ENCODE data around the gene SPATA25.

Gene SPATA25

DNA sequence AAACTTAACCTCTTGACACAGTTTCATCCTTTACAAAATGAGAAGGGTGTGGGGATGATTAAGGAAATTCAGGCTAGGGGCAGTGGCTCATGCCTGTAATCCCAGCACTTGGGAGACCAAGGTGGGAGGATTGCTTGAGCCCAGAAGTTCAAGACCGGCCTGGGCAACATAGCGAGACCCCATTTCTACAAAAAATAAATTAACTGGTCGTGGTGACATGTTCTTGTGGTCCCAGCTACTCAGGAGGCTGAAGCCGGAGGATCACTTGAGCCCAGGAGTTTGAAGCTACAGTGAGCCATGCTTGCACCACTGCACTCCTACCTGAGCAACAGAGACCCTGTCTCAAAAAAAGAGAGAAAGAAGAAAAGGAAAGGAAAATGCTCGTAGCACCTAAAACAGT, 21.0 kb downstream of the SPATA25 start:
- no peak for DNase-seq (ENCODE audit: low read depth, low spot score)

DNA sequence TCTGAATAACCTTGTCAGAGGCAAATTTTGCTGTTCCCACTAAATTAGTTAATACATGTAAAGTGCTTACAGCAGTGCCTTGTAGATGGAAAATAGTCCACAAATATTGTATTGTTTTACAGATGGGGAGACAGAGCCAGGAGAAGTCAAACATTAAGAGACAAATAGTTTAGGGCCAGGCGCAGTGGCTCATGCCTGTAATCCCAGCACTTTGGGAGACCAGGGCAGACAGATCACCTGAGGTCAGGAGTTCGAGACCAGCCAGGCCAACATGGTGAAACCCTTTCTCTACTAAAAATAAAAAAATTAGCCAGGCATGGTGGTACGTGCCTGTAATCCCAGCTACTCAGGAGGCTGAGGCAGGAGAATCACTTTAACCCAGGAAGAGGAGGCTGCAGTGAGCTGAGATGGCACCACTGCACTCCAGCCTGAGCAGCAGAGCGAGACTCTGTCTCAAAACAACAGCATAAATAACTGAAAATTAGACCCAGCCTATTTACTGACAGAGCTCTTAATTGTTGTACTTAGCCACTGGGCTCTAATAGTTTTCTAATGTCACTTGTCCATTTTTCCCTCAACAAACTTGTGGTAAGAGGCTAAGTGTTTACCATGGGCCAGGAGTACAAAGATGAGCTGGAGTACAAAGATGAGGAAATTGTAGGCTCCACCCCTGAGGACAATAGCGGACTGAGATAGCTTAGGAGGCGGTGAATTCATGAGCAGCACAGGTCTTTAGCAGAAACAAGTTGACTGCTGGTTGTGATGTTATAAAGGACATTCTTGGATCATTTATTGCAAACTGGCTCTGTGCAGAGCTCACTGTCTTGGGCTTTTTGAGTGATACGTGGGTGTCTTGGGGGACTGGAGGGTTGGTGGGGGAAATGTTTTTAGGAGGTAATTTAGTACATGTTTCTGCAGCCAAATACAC, 23.6 kb downstream of the SPATA25 start:
- DNase-seq (ENCODE audit: low read depth, low spot score) = no peak

DNA sequence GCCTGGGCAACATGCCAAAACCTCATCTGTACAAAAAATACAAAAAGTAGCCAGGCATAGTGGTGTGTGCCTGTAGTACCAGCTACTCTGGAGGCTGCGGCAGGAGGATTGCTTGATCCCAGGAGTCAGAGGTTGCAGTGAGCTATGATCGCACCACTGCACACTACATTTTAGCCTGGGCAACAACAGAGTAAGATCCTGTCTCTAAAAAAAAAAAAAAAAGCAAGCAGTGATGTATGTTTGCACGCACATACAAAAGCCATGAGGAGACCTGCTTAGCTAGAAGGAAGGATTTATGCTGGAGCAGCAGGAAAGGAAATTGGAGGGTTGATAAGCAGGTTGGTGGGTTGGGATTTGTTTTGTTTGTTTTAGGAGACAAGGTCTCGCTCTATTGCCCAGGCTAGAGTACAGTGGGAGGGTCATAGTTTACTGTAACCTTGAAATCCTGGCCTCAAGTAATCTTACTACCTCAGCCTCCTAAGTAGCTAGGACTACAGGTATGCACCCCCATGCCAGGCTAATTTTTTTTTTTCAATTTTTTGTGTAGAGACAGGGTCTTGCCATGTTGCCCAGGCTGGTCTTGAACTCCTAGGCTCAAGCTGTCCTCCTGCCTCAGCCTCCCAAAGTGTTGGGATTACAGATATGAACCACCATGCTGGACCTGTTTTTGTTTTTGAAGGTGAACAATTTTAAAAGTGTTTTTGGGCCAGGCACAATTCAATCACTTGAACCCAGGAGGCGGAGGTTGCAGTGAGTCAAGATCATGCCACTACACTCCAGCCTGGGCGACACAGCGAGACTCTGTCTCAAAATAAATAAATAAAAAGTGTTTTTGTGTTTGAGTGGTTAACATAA, 26.0 kb downstream of the SPATA25 start:
- DNase-seq (ENCODE audit: low read depth, low spot score) = no peak

GRCh38 chr20:45860560-45861220, 26.7 kb downstream of the SPATA25 start:
- no peak for DNase-seq (ENCODE audit: low read depth, low spot score)

DNA sequence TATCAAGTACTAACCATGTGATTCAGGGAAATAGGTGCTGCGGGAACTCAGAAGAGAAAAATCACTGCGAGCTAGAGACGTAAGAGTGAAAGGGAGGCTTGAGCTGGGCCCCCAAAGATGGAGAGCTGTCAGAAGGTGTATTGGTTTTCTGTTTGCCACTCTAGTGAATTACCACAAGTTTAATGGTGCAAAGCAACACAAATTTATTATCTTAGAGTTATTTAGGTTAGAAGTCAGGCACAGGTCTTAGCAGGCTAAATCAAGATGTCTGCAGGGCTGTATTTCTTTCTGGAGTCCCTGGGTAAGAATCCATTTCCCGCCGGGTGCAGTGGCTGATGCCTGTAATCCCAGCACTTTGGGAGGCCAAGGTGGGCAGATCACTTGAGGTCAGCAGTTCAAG, 27.5 kb downstream of the SPATA25 start:
- no peak for DNase-seq (ENCODE audit: low read depth, low spot score)

- DNase-seq (ENCODE audit: low read depth, low spot score) = no peak
Observed at GRCh38 chr20:45857882-45858216, 29.6 kb downstream of the SPATA25 start.

GRCh38 chr20:45857114-45857881, 30.1 kb downstream of the SPATA25 start, which contains the start of the genes ACOT8 and ZSWIM3:
Gene ACOT8 (minus strand): TSS chr20:45857392. CDS start chr20:45857315, 77 bp downstream.
Gene ZSWIM3 (plus strand): TSS chr20:45857614. CDS start chr20:45857826, 212 bp downstream.
- DNase-seq (ENCODE audit: low read depth, low spot score) = peak; percentile 99

GRCh38 chr20:45853484-45853883, 33.9 kb downstream of the SPATA25 start:
- peak; percentile 36 for DNase-seq (ENCODE audit: low read depth, low spot score)

DNA sequence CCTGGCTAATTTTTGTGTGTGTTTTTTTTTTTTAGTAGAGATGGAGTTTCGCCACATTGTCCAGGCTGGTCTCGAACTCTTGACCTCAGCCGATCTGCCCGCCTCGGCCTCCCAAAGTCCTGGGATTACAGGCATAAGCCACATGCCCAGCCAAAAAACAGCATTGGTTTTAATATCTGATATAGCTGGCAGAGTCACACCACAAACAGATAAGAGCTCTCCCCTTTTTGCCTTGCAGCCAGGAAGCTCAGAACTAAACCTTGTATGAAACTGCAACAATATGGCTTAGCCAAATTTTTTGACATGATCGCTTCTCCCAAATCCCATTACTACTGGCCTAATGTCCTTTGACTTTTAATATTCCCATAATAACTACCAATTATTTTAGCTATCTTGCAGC, 35.1 kb downstream of the SPATA25 start:
- no peak for DNase-seq (ENCODE audit: low read depth, low spot score)

DNA sequence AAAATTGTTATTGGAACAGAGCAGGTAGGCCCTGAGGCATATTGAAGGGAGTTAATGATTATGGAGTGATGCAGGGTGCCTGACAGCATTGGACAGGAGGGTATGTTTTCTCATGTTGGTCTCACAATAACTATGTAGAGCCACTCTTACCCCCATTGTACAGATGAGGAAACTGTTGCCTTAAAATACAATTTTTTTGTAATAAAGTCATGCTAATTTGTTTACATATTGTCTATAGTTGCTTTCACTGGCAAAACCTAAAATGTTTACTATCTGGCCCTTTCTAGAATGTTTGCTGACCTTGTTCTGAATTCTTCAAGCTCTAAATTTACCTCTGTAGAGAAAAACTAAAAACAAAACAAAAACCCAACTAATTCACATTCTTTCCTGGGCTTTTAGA, 35.9 kb downstream of the SPATA25 start:
- DNase-seq (ENCODE audit: low read depth, low spot score) = no peak

- no peak for DNase-seq (ENCODE audit: low read depth, low spot score)
Observed at GRCh38 chr20:45850926-45851325, 36.5 kb downstream of the SPATA25 start.

DNA sequence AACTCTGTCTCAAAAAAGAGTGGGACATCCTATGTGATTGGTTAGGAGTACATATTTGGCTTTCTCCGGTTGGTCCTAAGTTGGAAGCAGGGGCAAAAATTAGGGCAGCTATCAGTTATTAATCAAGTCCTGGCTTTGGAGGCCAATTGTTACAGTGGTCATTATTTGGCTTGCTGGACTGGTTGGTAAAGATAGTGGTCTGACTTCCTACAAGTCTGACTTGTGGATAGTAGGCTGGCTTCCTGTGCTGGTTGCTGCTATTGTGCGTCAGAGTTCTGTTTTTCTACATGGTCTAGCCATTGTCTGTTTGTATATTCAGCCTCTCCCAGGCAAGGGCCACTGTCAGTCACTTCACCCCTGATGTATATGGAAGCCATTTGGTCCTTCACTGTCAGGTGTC, 37.2 kb downstream of the SPATA25 start:
- DNase-seq (ENCODE audit: low read depth, low spot score) = no peak

DNA sequence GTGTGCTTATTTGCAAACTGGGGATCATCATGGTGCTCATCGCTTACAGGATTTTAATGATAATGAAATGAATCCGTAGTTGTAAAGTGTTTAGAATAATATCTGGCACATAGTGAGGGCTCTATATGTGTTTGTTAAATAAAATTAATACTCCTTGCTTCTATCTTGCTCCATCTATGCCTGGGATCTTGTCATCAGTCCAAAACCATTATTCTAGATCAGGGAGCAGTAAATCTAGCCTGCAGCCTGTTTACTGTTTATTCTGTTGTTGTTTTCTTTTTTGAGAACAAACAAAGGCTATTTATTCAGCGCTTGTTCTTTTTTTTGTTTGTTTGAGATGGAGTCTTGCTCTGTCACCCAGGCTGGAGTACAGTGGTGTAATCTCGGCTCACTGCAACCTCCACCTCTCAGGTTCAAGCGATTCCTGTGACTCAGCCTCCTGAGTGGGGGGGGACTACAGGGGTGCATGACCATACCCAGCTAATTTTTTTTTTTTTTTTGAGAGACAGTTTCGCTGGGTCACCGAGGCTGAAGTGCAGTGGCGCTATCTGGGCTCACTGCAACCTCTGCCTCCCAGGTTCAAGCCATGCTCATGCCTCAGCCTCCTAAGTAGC, 38.3 kb downstream of the SPATA25 start:
- DNase-seq (ENCODE audit: low read depth, low spot score) = no peak

DNA sequence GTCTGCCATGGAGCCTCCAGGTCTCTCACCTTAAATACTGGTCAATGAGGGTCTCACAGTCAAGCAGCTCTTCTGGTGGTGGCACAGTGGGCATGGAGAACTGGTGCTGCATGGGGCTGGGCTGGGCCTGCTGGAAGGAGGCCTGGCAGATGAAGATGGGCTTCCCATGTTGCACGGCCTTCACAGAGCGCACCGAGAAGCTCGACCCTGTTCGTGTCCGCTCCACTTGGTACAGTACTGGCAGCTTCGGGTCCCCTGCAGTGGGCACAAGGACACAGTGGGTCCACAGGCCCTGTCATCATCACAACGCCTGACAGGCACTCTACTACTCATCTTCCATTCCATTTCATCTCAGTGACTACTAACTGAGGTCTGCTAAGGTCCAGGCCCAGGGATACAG, 39.0 kb downstream of the SPATA25 start:
- DNase-seq (ENCODE audit: low read depth, low spot score) = no peak

- peak; percentile 20 for DNase-seq (ENCODE audit: low read depth, low spot score)
Observed at GRCh38 chr20:45845452-45845851, 42.0 kb downstream of the SPATA25 start.

- no peak for DNase-seq (ENCODE audit: low read depth, low spot score)
Observed at GRCh38 chr20:45843506-45843905, 43.9 kb downstream of the SPATA25 start.

- DNase-seq (ENCODE audit: low read depth, low spot score) = no peak
Observed at GRCh38 chr20:45842169-45842812, 45.1 kb downstream of the SPATA25 start.

DNA sequence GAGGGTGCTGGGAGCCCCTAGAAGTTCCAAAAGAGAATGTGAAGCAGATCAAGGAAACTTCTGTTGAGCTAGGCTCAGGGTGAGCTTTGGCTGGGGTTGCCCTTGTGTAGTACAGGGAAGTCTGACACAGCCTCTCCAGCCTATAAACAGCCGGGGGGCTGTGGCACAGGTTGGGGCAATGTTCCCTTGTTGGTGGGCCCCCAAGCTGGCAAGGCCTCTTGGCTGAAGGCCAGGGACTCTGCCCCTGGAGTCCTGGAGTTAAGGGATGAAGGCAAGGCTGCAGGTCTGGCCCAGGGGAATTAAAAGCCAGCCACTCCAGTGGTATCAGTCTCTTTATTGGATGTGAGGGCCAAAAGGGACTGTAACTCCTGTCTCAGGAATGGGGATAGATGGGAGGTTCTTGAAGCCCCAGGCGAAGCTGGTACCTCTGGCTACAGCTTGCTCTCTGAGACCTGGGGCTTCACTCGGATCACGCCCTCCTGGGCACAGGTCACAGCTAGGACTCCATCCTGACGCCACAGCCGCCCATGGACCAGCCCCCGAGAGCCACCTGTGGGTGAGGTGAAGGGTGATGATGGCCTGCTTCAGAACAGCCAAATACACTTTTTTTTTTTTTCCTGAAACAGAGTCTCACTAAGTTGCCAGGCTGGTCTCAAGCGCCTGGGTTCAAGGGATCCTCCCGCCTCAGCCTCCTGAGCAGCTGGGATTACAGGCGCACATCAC, 45.9 kb downstream of the SPATA25 start:
- DNase-seq (ENCODE audit: low read depth, low spot score) = no peak

- no peak for DNase-seq (ENCODE audit: low read depth, low spot score)
Observed at GRCh38 chr20:45840700-45841198, 46.7 kb downstream of the SPATA25 start.

All from ELF-1 (cell line).